Right lobe of liver (tissue), 4 donors: ENCODE results near the gene PRICKLE1.

Experiments used
- POLR2A ChIP-seq: fragments of 450-650 bp; IDR thresholded peaks from one replicate; pipeline ENCODE4 v1.6.1; 2017; ENCODE audit warnings: antibody characterized with exemption, mild to moderate bottlenecking
- TF ChIP-seq, protein P1 (sequence below), 4 donors: fragments of 200-600 bp in 3 of 4; fragments of 450-650 bp in 1 of 4; IDR thresholded peaks; one replicate each; pipeline versions ENCODE4 v1.5.1 to v1.8.0; 2016 to 2022; ENCODE audit warnings: antibody characterized with exemption in 4 of 4, mild to moderate bottlenecking in 2 of 4
- donor health status: DM: no; HTN: no; CAD: no.
- donor health status: DM: no; HTN: no; CAD: no.
- donor health status: DM: no; HTN: yes; CAD: no.

DNA sequence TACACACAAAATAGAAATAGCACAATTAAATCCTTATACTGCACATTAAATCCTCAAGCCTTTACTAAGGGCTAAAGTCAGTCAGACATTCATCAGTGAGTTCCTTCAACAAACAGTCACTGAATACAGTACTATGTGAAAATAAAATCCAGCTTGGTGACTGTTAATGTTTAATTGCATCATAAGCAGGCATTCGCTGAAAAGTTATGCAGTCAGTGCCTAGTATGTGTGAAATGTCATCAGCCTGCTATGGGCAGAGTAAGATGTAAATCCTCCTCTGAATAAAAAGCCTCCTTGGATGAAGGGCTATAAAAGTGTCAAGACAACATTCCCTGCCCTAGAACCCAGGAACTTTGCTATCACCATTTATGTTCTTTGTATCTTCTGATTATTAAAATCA, 116.4 kb downstream of the PRICKLE1 start:
- no peak for TF ChIP-seq POLR2A
- TF ChIP-seq, protein P1, sequence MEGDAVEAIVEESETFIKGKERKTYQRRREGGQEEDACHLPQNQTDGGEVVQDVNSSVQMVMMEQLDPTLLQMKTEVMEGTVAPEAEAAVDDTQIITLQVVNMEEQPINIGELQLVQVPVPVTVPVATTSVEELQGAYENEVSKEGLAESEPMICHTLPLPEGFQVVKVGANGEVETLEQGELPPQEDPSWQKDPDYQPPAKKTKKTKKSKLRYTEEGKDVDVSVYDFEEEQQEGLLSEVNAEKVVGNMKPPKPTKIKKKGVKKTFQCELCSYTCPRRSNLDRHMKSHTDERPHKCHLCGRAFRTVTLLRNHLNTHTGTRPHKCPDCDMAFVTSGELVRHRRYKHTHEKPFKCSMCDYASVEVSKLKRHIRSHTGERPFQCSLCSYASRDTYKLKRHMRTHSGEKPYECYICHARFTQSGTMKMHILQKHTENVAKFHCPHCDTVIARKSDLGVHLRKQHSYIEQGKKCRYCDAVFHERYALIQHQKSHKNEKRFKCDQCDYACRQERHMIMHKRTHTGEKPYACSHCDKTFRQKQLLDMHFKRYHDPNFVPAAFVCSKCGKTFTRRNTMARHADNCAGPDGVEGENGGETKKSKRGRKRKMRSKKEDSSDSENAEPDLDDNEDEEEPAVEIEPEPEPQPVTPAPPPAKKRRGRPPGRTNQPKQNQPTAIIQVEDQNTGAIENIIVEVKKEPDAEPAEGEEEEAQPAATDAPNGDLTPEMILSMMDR (IDR thresholded peaks at IDR 0.05) = no peak
